NB4 (cell line): ENCODE data around the gene FMOD.

ENCODE experiments used
- DNase-seq: peaks from one replicate; pipeline ENCODE4 v3.0.0; 2010; ENCODE audit warnings: low read depth
- H3K4me3 ChIP-seq: one replicate; pipeline ENCODE4 v1.5.1; 2011; ENCODE audit warnings: mild to moderate bottlenecking, low read depth, low read length, moderate library complexity
- CTCF ChIP-seq: IDR thresholded peaks from one replicate; pipeline ENCODE4 v1.5.1; 2012; ENCODE audit warnings: low read depth, low read length
- MAX ChIP-seq: IDR thresholded peaks from 2 replicates; pipeline ENCODE4 v1.6.1; 2011; ENCODE audit warnings: low read depth, low read length
- MYC ChIP-seq: IDR thresholded peaks from 2 replicates; pipeline ENCODE4 v1.6.1; 2011; ENCODE audit warnings: low read depth, low read length
- POLR2A ChIP-seq: IDR thresholded peaks from 2 replicates; pipeline ENCODE4 v1.6.1; 2011; ENCODE audit warnings: mild to moderate bottlenecking; ENCODE audit not compliant: insufficient read length; ENCODE audit errors: extremely low read depth

FMOD gene

DNA sequence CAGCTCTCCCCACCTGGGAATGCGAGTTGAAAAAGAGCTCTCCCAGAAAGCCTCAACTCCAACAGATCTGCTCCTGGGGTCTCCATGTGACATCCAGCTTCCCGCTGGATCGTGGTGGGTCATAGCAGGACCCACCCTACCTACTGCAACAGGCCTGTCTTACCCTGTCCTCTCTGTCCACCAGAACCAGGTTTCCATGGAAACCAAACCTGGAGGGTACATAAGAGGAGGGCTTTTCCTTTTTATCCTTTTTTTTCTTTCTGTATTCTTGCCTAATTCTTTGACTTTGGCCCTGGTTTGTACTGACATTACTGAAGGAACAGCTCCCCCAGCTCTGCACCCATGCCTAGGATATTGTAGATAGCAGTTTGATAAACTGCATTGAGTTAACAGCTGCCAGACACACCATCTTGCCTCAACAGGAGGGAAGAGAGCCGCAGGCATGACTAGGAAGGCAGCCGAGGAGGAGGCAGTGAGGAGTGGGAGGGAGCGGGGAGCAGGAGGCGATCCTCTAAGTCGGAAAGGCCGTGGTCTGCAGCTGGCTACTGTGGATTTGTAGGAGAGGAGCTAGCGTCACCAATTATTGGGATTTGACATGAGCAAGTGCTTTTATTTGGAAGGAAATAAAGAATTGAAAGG, 9.7 kb upstream of the FMOD start:
- no peak for TF ChIP-seq CTCF
- no peak for TF ChIP-seq MAX
- TF ChIP-seq MYC, result no peak
- TF ChIP-seq POLR2A, result no peak
- no peak overlapping the region for H3K4me3 ChIP-seq
- no peak for DNase-seq

DNA sequence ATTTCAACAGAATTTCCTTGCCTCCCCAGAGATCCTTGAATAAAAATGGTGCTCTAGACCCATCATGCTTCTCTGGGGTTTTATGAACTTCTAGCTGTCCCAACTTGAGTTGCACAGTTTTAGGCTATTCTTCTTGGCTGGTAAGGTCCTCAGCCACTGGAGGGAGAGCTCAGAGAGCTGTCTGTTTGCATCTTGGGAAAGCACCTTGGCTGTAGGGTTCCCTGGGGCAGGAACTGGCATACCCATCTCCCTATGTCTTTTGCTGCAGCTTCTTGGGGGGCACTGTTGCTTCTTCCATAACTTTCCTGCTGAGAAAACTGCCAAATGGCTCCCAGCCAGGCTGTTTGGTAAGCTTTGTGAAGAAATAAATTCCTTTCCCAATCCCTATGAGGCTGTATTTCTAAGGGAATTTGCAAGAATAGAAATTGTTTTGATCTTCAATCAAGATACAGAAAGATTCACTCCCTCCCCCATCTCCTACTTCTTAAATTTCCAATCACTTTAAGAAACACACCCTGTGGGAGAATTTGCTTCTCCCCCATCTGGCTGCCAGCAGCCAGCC, 8.2 kb upstream of the FMOD start:
- no peak for DNase-seq
- TF ChIP-seq CTCF (no peak), MYC (no peak), POLR2A (no peak), MAX (no peak)
- H3K4me3 ChIP-seq, result no peak overlapping the region

- TF ChIP-seq MAX, result no peak
- DNase-seq, result no peak
- H3K4me3 ChIP-seq, result no peak overlapping the region
Measured at GRCh38 chr1:203354246-203354645, 3.3 kb upstream of the FMOD start.

GRCh38 chr1:203353486-203353885, 2.6 kb upstream of the FMOD start:
- DNase-seq, result no peak
- TF ChIP-seq MAX (no peak), POLR2A (no peak), MYC (no peak), CTCF (no peak)
- no peak overlapping the region for H3K4me3 ChIP-seq

GRCh38 chr1:203349773-203350524, 973 bp downstream of the FMOD start:
- no peak overlapping the region for H3K4me3 ChIP-seq
- no peak for DNase-seq
- no peak for TF ChIP-seq MYC
- no peak for TF ChIP-seq MAX
- no peak for TF ChIP-seq CTCF
- TF ChIP-seq POLR2A, result no peak

- TF ChIP-seq CTCF (no peak), MAX (no peak), MYC (no peak), POLR2A (no peak)
- H3K4me3 ChIP-seq, result no peak overlapping the region
- DNase-seq, result no peak
Measured at GRCh38 chr1:203349166-203349565, 1.8 kb downstream of the FMOD start.
